Measurements from ENCODE around the gene TMEM145.

Gene TMEM145

GRCh38 chr19:42353341-42354015, 40.4 kb downstream of the TMEM145 start:
- Histone ChIP-seq H3K36me3 (ENCODE audit: control insufficient read depth, insufficient read depth, low read length) (peaks cover 40% of the 10 kb centered on the region), H3K27ac (ENCODE audit: low read depth, low read length, severe bottlenecking) (no peak overlapping the region), H3K4me1 (ENCODE audit: control insufficient read depth, insufficient read depth, low read length, poor library complexity, severe bottlenecking) (no peaks in the 10 kb centered on the region), H3K9me3 (ENCODE audit: control insufficient read depth, low read length) (no peaks in the 10 kb centered on the region), H3K4me3 (ENCODE audit: extremely low read depth, insufficient read depth, low read length, poor library complexity, severe bottlenecking) (no peak overlapping the region)
- 96 to 98% methylated on average over 22 to 26 of the region's 29 CpGs for WGBS, 2 experiments (ENCODE audit: insufficient coverage in 2 of 2)

GRCh38 chr19:42355896-42356295, 42.8 kb downstream of the TMEM145 start:
- no peak overlapping the region for H3K4me3 ChIP-seq (ENCODE audit: extremely low read depth, insufficient read depth, low read length, poor library complexity, severe bottlenecking)
- H3K36me3 ChIP-seq (ENCODE audit: control insufficient read depth, insufficient read depth, low read length): peaks cover 39% of the 10 kb centered on the region
- 96 to 98% methylated on average over 8 to 12 of the region's 12 CpGs for WGBS, 2 experiments (ENCODE audit: insufficient coverage in 2 of 2)
- H3K9me3 ChIP-seq (ENCODE audit: control insufficient read depth, low read length): no peaks in the 10 kb centered on the region
- no peak overlapping the region for H3K27ac ChIP-seq (ENCODE audit: low read depth, low read length, severe bottlenecking)
- H3K4me1 ChIP-seq (ENCODE audit: control insufficient read depth, insufficient read depth, low read length, poor library complexity, severe bottlenecking): peaks cover 4% of the 10 kb centered on the region

GRCh38 chr19:42356686-42357085, 43.6 kb downstream of the TMEM145 start:
- Histone ChIP-seq H3K4me3 (ENCODE audit: extremely low read depth, insufficient read depth, low read length, poor library complexity, severe bottlenecking) (no peak overlapping the region), H3K4me1 (ENCODE audit: control insufficient read depth, insufficient read depth, low read length, poor library complexity, severe bottlenecking) (peaks cover 7% of the 10 kb centered on the region), H3K9me3 (ENCODE audit: control insufficient read depth, low read length) (no peaks in the 10 kb centered on the region), H3K36me3 (ENCODE audit: control insufficient read depth, insufficient read depth, low read length) (peaks cover 39% of the 10 kb centered on the region), H3K27ac (ENCODE audit: low read depth, low read length, severe bottlenecking) (no peak overlapping the region)
- 97 to 98% methylated on average over 15 of the region's 15 CpGs for WGBS, 2 experiments (ENCODE audit: insufficient coverage in 2 of 2)

- 94 to 97% methylated on average over 11 of the region's 12 CpGs for WGBS, 2 experiments (ENCODE audit: insufficient coverage in 2 of 2)
- no peak overlapping the region for H3K4me3 ChIP-seq (ENCODE audit: extremely low read depth, insufficient read depth, low read length, poor library complexity, severe bottlenecking)
- H3K9me3 ChIP-seq (ENCODE audit: control insufficient read depth, low read length): no peaks in the 10 kb centered on the region
- H3K27ac ChIP-seq (ENCODE audit: low read depth, low read length, severe bottlenecking): no peak overlapping the region
- peaks cover 7% of the 10 kb centered on the region for H3K4me1 ChIP-seq (ENCODE audit: control insufficient read depth, insufficient read depth, low read length, poor library complexity, severe bottlenecking)
- H3K36me3 ChIP-seq (ENCODE audit: control insufficient read depth, insufficient read depth, low read length): peaks cover 39% of the 10 kb centered on the region
Measured at GRCh38 chr19:42357290-42357689, 44.2 kb downstream of the TMEM145 start.

- Histone ChIP-seq H3K4me1 (ENCODE audit: control insufficient read depth, insufficient read depth, low read length, poor library complexity, severe bottlenecking) (peaks cover 7% of the 10 kb centered on the region), H3K36me3 (ENCODE audit: control insufficient read depth, insufficient read depth, low read length) (peaks cover 28% of the 10 kb centered on the region), H3K4me3 (ENCODE audit: extremely low read depth, insufficient read depth, low read length, poor library complexity, severe bottlenecking) (no peak overlapping the region), H3K27ac (ENCODE audit: low read depth, low read length, severe bottlenecking) (peak overlapping the region; percentile 23), H3K9me3 (ENCODE audit: control insufficient read depth, low read length) (no peaks in the 10 kb centered on the region)
- WGBS, 2 experiments (ENCODE audit: insufficient coverage in 2 of 2): 81 to 88% methylated on average over 12 to 15 of the region's 16 CpGs
Measured at GRCh38 chr19:42360787-42361544, 47.9 kb downstream of the TMEM145 start.

GRCh38 chr19:42361545-42361910, 48.4 kb downstream of the TMEM145 start:
- Histone ChIP-seq H3K36me3 (ENCODE audit: control insufficient read depth, insufficient read depth, low read length) (peaks cover 27% of the 10 kb centered on the region), H3K4me3 (ENCODE audit: extremely low read depth, insufficient read depth, low read length, poor library complexity, severe bottlenecking) (no peak overlapping the region), H3K4me1 (ENCODE audit: control insufficient read depth, insufficient read depth, low read length, poor library complexity, severe bottlenecking) (peaks cover 7% of the 10 kb centered on the region), H3K9me3 (ENCODE audit: control insufficient read depth, low read length) (no peaks in the 10 kb centered on the region), H3K27ac (ENCODE audit: low read depth, low read length, severe bottlenecking) (no peak overlapping the region)
- 91 to 97% methylated on average over 4 to 6 of the region's 7 CpGs for WGBS, 2 experiments (ENCODE audit: insufficient coverage in 2 of 2)

GRCh38 chr19:42362342-42362741, 49.2 kb downstream of the TMEM145 start:
- Histone ChIP-seq H3K9me3 (ENCODE audit: control insufficient read depth, low read length) (no peaks in the 10 kb centered on the region), H3K4me1 (ENCODE audit: control insufficient read depth, insufficient read depth, low read length, poor library complexity, severe bottlenecking) (peaks cover 7% of the 10 kb centered on the region), H3K27ac (ENCODE audit: low read depth, low read length, severe bottlenecking) (no peak overlapping the region), H3K36me3 (ENCODE audit: control insufficient read depth, insufficient read depth, low read length) (peaks cover 27% of the 10 kb centered on the region), H3K4me3 (ENCODE audit: extremely low read depth, insufficient read depth, low read length, poor library complexity, severe bottlenecking) (no peak overlapping the region)
- WGBS, 2 experiments (ENCODE audit: insufficient coverage in 2 of 2): 91 to 98% methylated on average over 11 to 14 of the region's 14 CpGs

- H3K4me1 ChIP-seq (ENCODE audit: control insufficient read depth, insufficient read depth, low read length, poor library complexity, severe bottlenecking): peaks cover 7% of the 10 kb centered on the region
- H3K36me3 ChIP-seq (ENCODE audit: control insufficient read depth, insufficient read depth, low read length): peaks cover 24% of the 10 kb centered on the region
- H3K4me3 ChIP-seq (ENCODE audit: extremely low read depth, insufficient read depth, low read length, poor library complexity, severe bottlenecking): no peak overlapping the region
- H3K9me3 ChIP-seq (ENCODE audit: control insufficient read depth, low read length): no peaks in the 10 kb centered on the region
- H3K27ac ChIP-seq (ENCODE audit: low read depth, low read length, severe bottlenecking): no peak overlapping the region
- 90 to 96% methylated on average over 9 to 10 of the region's 13 CpGs for WGBS, 2 experiments (ENCODE audit: insufficient coverage in 2 of 2)
Measured at GRCh38 chr19:42362891-42363440, 49.9 kb downstream of the TMEM145 start.

GRCh38 chr19:42363614-42364346, 50.7 kb downstream of the TMEM145 start:
- no peak overlapping the region for H3K27ac ChIP-seq (ENCODE audit: low read depth, low read length, severe bottlenecking)
- H3K4me1 ChIP-seq (ENCODE audit: control insufficient read depth, insufficient read depth, low read length, poor library complexity, severe bottlenecking): peaks cover 7% of the 10 kb centered on the region
- H3K36me3 ChIP-seq (ENCODE audit: control insufficient read depth, insufficient read depth, low read length): peaks cover 22% of the 10 kb centered on the region
- 94 to 98% methylated on average over 11 to 15 of the region's 17 CpGs for WGBS, 2 experiments (ENCODE audit: insufficient coverage in 2 of 2)
- no peaks in the 10 kb centered on the region for H3K9me3 ChIP-seq (ENCODE audit: control insufficient read depth, low read length)
- H3K4me3 ChIP-seq (ENCODE audit: extremely low read depth, insufficient read depth, low read length, poor library complexity, severe bottlenecking): no peak overlapping the region

- Histone ChIP-seq H3K36me3 (ENCODE audit: control insufficient read depth, insufficient read depth, low read length) (peaks cover 23% of the 10 kb centered on the region), H3K27ac (ENCODE audit: low read depth, low read length, severe bottlenecking) (no peak overlapping the region), H3K4me1 (ENCODE audit: control insufficient read depth, insufficient read depth, low read length, poor library complexity, severe bottlenecking) (no peaks in the 10 kb centered on the region), H3K9me3 (ENCODE audit: control insufficient read depth, low read length) (no peaks in the 10 kb centered on the region), H3K4me3 (ENCODE audit: extremely low read depth, insufficient read depth, low read length, poor library complexity, severe bottlenecking) (no peak overlapping the region)
- 67 to 100% methylated on average over 1 of the region's 1 CpG for WGBS, 2 experiments (ENCODE audit: insufficient coverage in 2 of 2)
Measured at GRCh38 chr19:42366673-42367072, 53.6 kb downstream of the TMEM145 start.

Data from mesodermal cell (in vitro differentiated cells).